K562 (cell line): ENCODE data around the gene DOCK1. TPM values are rescaled to one million over a fixed set of nuclear protein-coding genes. Genes with fewer than 3 reads are reported as not detected.

Experiments used
- ATAC-seq: fragments of 200-7000 bp; cut with Tn5 transposase; 3 replicates; pipeline ENCODE4 v1.9.1; 2020; ENCODE audit warnings: moderate library complexity
- BruUV-seq: library from RNA; stranded (reverse); fragments of 400-500 nt; replicated peaks from 2 replicates; lab custom pipeline; 2021; lab: Mats Ljungman, UMichigan
- CTCF ChIA-PET: fragments of 300-600 bp; formaldehyde crosslinking; extraction: SDS; loops from one replicate; lab custom pipeline; 2021; ENCODE audit warnings: low intra/inter-chr PET ratio; lab: Yijun Ruan, JAX
- POLR2A ChIA-PET: fragments of 300-600, 350-650 bp; sonication (Branson Sonifier 250); formaldehyde crosslinking; extraction: SDS; loops from one replicate; lab custom pipeline; 2021; ENCODE audit warnings: antibody characterized with exemption, inconsistent platforms; lab: Yijun Ruan, JAX
- DNase-seq, 4 experiments: peaks; one replicate each; pipeline versions ENCODE4 v3.0.0 to v3.0.0-alpha.2; 2011 to 2018; ENCODE audit warnings: low spot score in 3 of 4, mixed read lengths in 3 of 4; ENCODE audit errors: extremely low read depth in 1 of 4
- FAIRE-seq: peaks from 2 replicates; lab custom pipeline; 2011; peaks lifted over from hg19 to GRCh38; lab: Jason Lieb, UNC
- H2AFZ ChIP-seq: 2 replicates; pipeline ENCODE4 v1.6.0; 2011; ENCODE audit warnings: low read depth, low read length, control low read depth, inconsistent platforms
- H3K27ac ChIP-seq: fragments of 200-600 bp; 3 replicates; pipeline ENCODE4 v1.8.0; 2011; ENCODE audit warnings: low read depth, mild to moderate bottlenecking, control low read depth, inconsistent platforms, low read length, moderate library complexity, mixed read lengths; ENCODE audit errors: extremely low read depth
- H3K27me3 ChIP-seq, 2 experiments: fragments of 300-600 bp in 1 of 2; 2 replicates in 1 of 2; 3 replicates in 1 of 2; pipeline versions ENCODE4 v1.6.0 to v1.8.0; 2011; ENCODE audit warnings: inconsistent platforms in 2 of 2, low read length in 2 of 2, mild to moderate bottlenecking in 1 of 2, mixed read lengths in 1 of 2, moderate library complexity in 1 of 2; ENCODE audit not compliant: control insufficient read depth in 2 of 2, insufficient read depth in 2 of 2
- H3K36me3 ChIP-seq: fragments of 300-600 bp; 3 replicates; pipeline ENCODE4 v1.8.0; 2011; ENCODE audit warnings: mild to moderate bottlenecking, low read length, inconsistent platforms; ENCODE audit not compliant: control insufficient read depth, insufficient read depth
- H3K4me1 ChIP-seq, 2 experiments: fragments of 200-600 bp in 1 of 2; replicated peaks in 1 of 2; 2 replicates in 1 of 2; 3 replicates in 1 of 2; pipeline versions ENCODE4 v1.5.1 to v1.8.0; 2011; ENCODE audit warnings: inconsistent platforms in 2 of 2, low read length in 2 of 2, mild to moderate bottlenecking in 1 of 2, mixed read lengths in 1 of 2, moderate library complexity in 1 of 2; ENCODE audit not compliant: control insufficient read depth in 2 of 2, insufficient read depth in 2 of 2
- H3K4me2 ChIP-seq: 2 replicates; pipeline ENCODE4 v1.6.1; 2011; ENCODE audit warnings: low read length, control low read depth, inconsistent platforms, mixed read lengths; ENCODE audit not compliant: insufficient read depth
- H3K4me3 ChIP-seq: fragments of 200-600 bp; sonication (generic), shearing (Covaris generic); 2 replicates; pipeline ENCODE4 v1.5.1; 2016; ENCODE audit warnings: control low read depth, inconsistent platforms
- H3K79me2 ChIP-seq: fragments of 200-600 bp; 3 replicates; pipeline ENCODE4 v1.8.0; 2011; ENCODE audit warnings: low read length, inconsistent platforms; ENCODE audit not compliant: control insufficient read depth, insufficient read depth
- H3K9ac ChIP-seq, 2 experiments: 2 replicates each; pipeline versions ENCODE4 v1.6.0 to v1.6.1; 2011; ENCODE audit warnings: low read depth in 2 of 2, low read length in 2 of 2, control low read depth in 1 of 2, inconsistent platforms in 1 of 2, mild to moderate bottlenecking in 1 of 2, mixed read lengths in 1 of 2; ENCODE audit not compliant: insufficient read depth in 1 of 2
- H3K9me1 ChIP-seq: one replicate; pipeline ENCODE4 v1.6.0; 2011; ENCODE audit warnings: inconsistent platforms, mild to moderate bottlenecking, low read length, moderate library complexity; ENCODE audit not compliant: control insufficient read depth, insufficient read depth
- H3K9me3 ChIP-seq: replicated peaks from 2 replicates; pipeline ENCODE4 v1.5.1; 2011; ENCODE audit warnings: low read depth, low read length, inconsistent platforms; ENCODE audit not compliant: control insufficient read depth, insufficient read depth
- H4K20me1 ChIP-seq: replicated peaks from 2 replicates; pipeline ENCODE4 v1.6.1; 2011; ENCODE audit warnings: low read length, inconsistent platforms, mixed read lengths; ENCODE audit not compliant: control insufficient read depth, insufficient read depth
- PTTG1 ChIP-seq: fragments of 450-650 bp; IDR thresholded peaks from 2 replicates; pipeline ENCODE4 v1.6.1; 2016; ENCODE audit warnings: low read depth, mild to moderate bottlenecking, missing genetic modification characterization, missing compliant biosample characterization
- TCF3 ChIP-seq: sonication (generic); formaldehyde crosslinking; IDR thresholded peaks from 2 replicates; pipeline ENCODE4 v1.4.0; 2020; ENCODE audit warnings: mild to moderate bottlenecking, missing genetic modification reagents
- YY1 ChIP-seq, 3 experiments: IDR thresholded peaks; 2 replicates each; pipeline ENCODE4 v1.6.1; 2011; ENCODE audit warnings: low read length in 2 of 3, mild to moderate bottlenecking in 2 of 3, moderate library complexity in 2 of 3, borderline replicate concordance in 1 of 3, control low read depth in 1 of 3, low read depth in 1 of 3; ENCODE audit not compliant: insufficient read depth in 3 of 3, insufficient replicate concordance in 2 of 3, control insufficient read depth in 1 of 3, insufficient read length in 1 of 3; ENCODE audit errors: extremely low read depth in 1 of 3
- ZFX ChIP-seq: sonication (generic); formaldehyde crosslinking; IDR thresholded peaks from 2 replicates; pipeline ENCODE4 v1.8.0; 2022; ENCODE audit warnings: mild to moderate bottlenecking, missing genetic modification reagents, moderate library complexity
- WGBS: fragments of 100-300 bp; shearing (Covaris generic); methylation state at CpG from one replicate; pipeline ENCODE4 v1.1.6; 2016; ENCODE audit warnings: low coverage, mixed read lengths; ENCODE audit not compliant: insufficient coverage; ENCODE audit errors: missing lambda C conversion rate; 5-methylcytosine and 5-hydroxymethylcytosine counted together
- in situ Hi-C: fragments of 300-500 bp; cut with MboI; formaldehyde crosslinking; loops from 4 replicates; pipeline ENCODE4 v1.15.0; 2018; ENCODE audit warnings: inconsistent platforms, mixed read lengths
- intact Hi-C: fragments of 100-400 bp; cut with micrococcal nuclease; formaldehyde crosslinking; loops from 2 replicates; pipeline ENCODE4 v1.14.2; 2022
- polyA plus RNA-seq, 8 experiments: library from polyadenylated mRNA; depleted of rRNA in 4 of 8; stranded (reverse) in 5 of 8; unstranded in 3 of 8; fragments of >200 nt; fragmentation: Nextera tagmentation in 2 of 8; fragmentation: Illumina TruSeq in 1 of 8; extraction: Ambion mirVana in 2 of 8; extraction: Trizol in 1 of 8; gene quantifications; 2 replicates each; pipeline versions ENCODE4 v1.2.1 to v1.2.3, GENCODE V29; 2011 to 2014; ENCODE audit warnings: inconsistent platforms in 1 of 8, missing spikeins in 1 of 8
- total RNA-seq, 7 experiments: library from RNA; depleted of rRNA in 6 of 7; stranded (reverse); fragments of >200 nt in 6 of 7; fragmentation: Illumina TruSeq in 2 of 7; extraction: Trizol in 2 of 7; gene quantifications; 2 replicates each; pipeline versions ENCODE4 v1.2.1 to v1.2.3, GENCODE V29; 2011 to 2021; ENCODE audit warnings: low replicate concordance in 1 of 7
- TF ChIP-seq, protein P1 (sequence below): fragments of 450-650 bp; formaldehyde crosslinking; IDR thresholded peaks from 2 replicates; pipeline ENCODE4 v1.4.0; 2020; ENCODE audit warnings: mild to moderate bottlenecking, moderate library complexity

Gene DOCK1
- total and polyA plus RNA-seq, 9 of the 15 experiments (the other 6 are each of a cell fraction or from before 2014, with no cell fraction given), result 0.31 TPM; not detected in 8

DNA sequence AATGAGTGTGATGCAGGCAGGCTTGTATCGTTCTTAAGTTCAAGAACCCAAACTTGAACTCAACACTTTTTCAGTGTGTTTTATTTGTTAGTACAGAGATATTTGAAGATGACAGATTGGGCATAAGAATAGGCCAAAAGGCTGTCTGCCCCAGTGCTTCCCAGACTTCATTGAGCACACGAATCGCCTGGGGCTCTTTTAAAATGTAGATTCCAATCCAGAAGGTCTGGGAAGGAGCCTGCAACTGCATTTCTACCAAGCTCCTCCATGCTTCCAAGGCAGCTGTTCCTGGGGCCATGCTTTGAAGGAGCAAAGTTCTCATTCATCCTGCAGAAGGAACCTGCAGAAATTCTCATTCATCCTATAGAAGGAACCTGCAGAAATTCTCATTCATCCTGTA lies 405.7 kb downstream of the DOCK1 start:
- in situ Hi-C loops, result no loop called here

More for the DNA sequence above, 405.7 kb downstream of the DOCK1 start:
- no peak overlapping the region for H3K9ac ChIP-seq
- H3K27ac ChIP-seq, result no peak overlapping the region
- H3K4me3 ChIP-seq, result no peak overlapping the region
- no peak overlapping the region for H3K4me2 ChIP-seq
- H3K36me3 ChIP-seq, result no peaks in the 10 kb centered on the region
- DNase-seq, result no peak
- no peaks in the 10 kb centered on the region for H3K79me2 ChIP-seq
- no peaks in the 10 kb centered on the region for H3K27me3 ChIP-seq
- intact Hi-C loops, result no loop called here
- no TSS peak for BruUV-seq
- FAIRE-seq, result no peak
- no peaks in the 10 kb centered on the region for H3K9me3 ChIP-seq
- ATAC-seq, result no peak
- ChIA-PET CTCF (no interaction called here), POLR2A (no interaction called here)
- 0% methylated on average over 3 of the region's 3 CpGs for WGBS
- H3K4me1 ChIP-seq, result no peaks in the 10 kb centered on the region
- TF ChIP-seq YY1 (IDR thresholded peaks at IDR 0.05; ENCODE audit: borderline replicate concordance in 1 of 3, control insufficient read depth in 1 of 3, extremely low read depth in 1 of 3, insufficient read depth in 3 of 3, insufficient read length in 1 of 3, insufficient replicate concordance in 2 of 3, low read depth in 1 of 3, low read length in 2 of 3) (no peak), ZFX (CRISPR knock-in tag) (no peak), TCF3 (CRISPR knock-in tag) (no peak), PTTG1 (tag) (no peak)
- TF ChIP-seq, protein P1, sequence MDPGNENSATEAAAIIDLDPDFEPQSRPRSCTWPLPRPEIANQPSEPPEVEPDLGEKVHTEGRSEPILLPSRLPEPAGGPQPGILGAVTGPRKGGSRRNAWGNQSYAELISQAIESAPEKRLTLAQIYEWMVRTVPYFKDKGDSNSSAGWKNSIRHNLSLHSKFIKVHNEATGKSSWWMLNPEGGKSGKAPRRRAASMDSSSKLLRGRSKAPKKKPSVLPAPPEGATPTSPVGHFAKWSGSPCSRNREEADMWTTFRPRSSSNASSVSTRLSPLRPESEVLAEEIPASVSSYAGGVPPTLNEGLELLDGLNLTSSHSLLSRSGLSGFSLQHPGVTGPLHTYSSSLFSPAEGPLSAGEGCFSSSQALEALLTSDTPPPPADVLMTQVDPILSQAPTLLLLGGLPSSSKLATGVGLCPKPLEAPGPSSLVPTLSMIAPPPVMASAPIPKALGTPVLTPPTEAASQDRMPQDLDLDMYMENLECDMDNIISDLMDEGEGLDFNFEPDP (CRISPR knock-in tag), result no peak
- H4K20me1 ChIP-seq, result no peaks in the 10 kb centered on the region
- no peak overlapping the region for H2AFZ ChIP-seq
- H3K9me1 ChIP-seq, result no peaks in the 10 kb centered on the region
